Heart left ventricle (tissue), 13 donors: ENCODE data around the gene THSD7B.

Experiments
- POLR2A ChIP-seq, 2 donors: fragments of 450-650 bp; IDR thresholded peaks; one replicate each; pipeline ENCODE4 v1.6.1; 2017; ENCODE audit warnings: antibody characterized with exemption in 2 of 2, mild to moderate bottlenecking in 2 of 2, moderate library complexity in 2 of 2
- TF ChIP-seq, protein P1 (sequence below), 12 donors: fragments of 200-600 bp; sonication (generic) in 4 of 12; IDR thresholded peaks; one replicate each; pipeline versions ENCODE4 v1.5.0 to v1.8.0; 2018 to 2022; ENCODE audit warnings: antibody characterized with exemption in 12 of 12, mild to moderate bottlenecking in 5 of 12
- donor health status: ischemic (EF 13 %, LVEDD 7.1; RV severe dilation, severe dysfunction).
- donor health status: DM: no; HTN: yes; CAD: no.
- donor health status: DM: no; HTN: no; CAD: no.
- donor health status: ischemic (EF 25% LVEDD 6.9; RV normal size, moderate dysfunction).
- donor health status: ischemic (EF 25% LVEDD 5.7; RV mildly dilated, moderate dysfunction).
- donor health status: ischemic (EF 35%, LVEDD 5.7; RV mildly dilated, moderate dysfunction).
- donor health status: nonischemic (EF 11% LVEDD 7.7; RV severe dilation, severe dysfunction).
- donor health status: DM: yes; HTN: yes; CAD: no.
- donor health status: PGD.
- donor health status: ischemic (EF 29% LVEDD 5.4; RV normal size, mild dysfunction).
- donor health status: nonischemic (EF 23%, LVEDD 6.1; RV moderate dilation, normal function).

DNA sequence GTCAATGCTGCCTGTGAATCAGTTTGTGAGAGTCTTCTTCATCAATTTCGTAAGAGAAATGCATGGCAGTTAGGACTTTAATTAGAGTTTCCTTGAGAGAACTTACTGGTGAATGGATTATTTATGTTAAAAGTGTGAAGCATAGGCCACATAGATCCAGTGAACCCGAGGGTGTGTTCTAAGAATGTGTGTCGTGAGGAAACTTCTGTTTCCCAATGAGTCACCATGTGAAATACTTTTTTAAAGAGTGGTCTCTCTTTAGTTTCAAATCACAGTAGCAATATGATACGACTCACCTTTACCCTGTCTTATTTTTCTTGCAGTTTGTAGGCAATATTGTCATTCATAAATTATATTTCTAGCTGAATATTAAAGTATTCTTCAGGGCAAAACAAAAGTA, 18.5 kb downstream of the THSD7B start:
- TF ChIP-seq, protein P1, sequence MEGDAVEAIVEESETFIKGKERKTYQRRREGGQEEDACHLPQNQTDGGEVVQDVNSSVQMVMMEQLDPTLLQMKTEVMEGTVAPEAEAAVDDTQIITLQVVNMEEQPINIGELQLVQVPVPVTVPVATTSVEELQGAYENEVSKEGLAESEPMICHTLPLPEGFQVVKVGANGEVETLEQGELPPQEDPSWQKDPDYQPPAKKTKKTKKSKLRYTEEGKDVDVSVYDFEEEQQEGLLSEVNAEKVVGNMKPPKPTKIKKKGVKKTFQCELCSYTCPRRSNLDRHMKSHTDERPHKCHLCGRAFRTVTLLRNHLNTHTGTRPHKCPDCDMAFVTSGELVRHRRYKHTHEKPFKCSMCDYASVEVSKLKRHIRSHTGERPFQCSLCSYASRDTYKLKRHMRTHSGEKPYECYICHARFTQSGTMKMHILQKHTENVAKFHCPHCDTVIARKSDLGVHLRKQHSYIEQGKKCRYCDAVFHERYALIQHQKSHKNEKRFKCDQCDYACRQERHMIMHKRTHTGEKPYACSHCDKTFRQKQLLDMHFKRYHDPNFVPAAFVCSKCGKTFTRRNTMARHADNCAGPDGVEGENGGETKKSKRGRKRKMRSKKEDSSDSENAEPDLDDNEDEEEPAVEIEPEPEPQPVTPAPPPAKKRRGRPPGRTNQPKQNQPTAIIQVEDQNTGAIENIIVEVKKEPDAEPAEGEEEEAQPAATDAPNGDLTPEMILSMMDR (IDR thresholded peaks at IDR 0.05) = no peak
- no peak for TF ChIP-seq POLR2A (IDR thresholded peaks at IDR 0.05)
